Right cardiac atrium (tissue), 5 donors: ENCODE data around the gene SYTL3. TPM values are rescaled to one million over a fixed set of nuclear protein-coding genes. Genes with fewer than 3 reads are reported as not detected.
"Not testable (repeated sequence)": the region's sequence is repeated elsewhere in the genome, so short reads cannot be mapped to it uniquely, and the experiment has no call there.

Experiments used
- ATAC-seq, 2 donors: fragments of 200-7000 bp; cut with Tn5 transposase; one replicate each; pipeline versions ENCODE4 v1.8.0 to v1.9.1; 2020; ENCODE audit warnings: moderate library complexity in 2 of 2, mild to moderate bottlenecking in 1 of 2
- DNase-seq, 3 donors: peaks; one replicate each; pipeline ENCODE4 v3.0.0-alpha.2; 2020
- H3K27ac ChIP-seq: one replicate; pipeline ENCODE4 v1.5.1; 2013; ENCODE audit warnings: mild to moderate bottlenecking, low read length, control low read depth, moderate library complexity
- H3K27me3 ChIP-seq: one replicate; pipeline ENCODE4 v1.6.1; 2013; ENCODE audit not compliant: control insufficient read depth, insufficient read depth
- H3K4me1 ChIP-seq: one replicate; pipeline ENCODE4 v1.6.1; 2013; ENCODE audit warnings: low read length; ENCODE audit not compliant: control insufficient read depth, insufficient read depth
- H3K4me3 ChIP-seq: one replicate; pipeline ENCODE4 v1.5.1; 2013; ENCODE audit warnings: low read length, control low read depth
- H3K9me3 ChIP-seq: one replicate; pipeline ENCODE4 v1.6.1; 2013; ENCODE audit warnings: low read length; ENCODE audit not compliant: control insufficient read depth
- WGBS: extraction: QIAGEN DNeasy Blood & Tissue Kit; methylation state at CpG from one replicate; pipeline ENCODE4 v1.1.7; 2013; 5-methylcytosine and 5-hydroxymethylcytosine counted together
- intact Hi-C, 4 donors: fragments of 100-400 bp; cut with DNase I; formaldehyde crosslinking; loops; one replicate each; pipeline versions ENCODE4 v1.11.0 to v1.14.0; 2022 to 2023
- polyA plus RNA-seq: library from polyadenylated mRNA; stranded (reverse); fragments of 200-250 nt; gene quantifications from one replicate; pipeline ENCODE4 v1.2.3, GENCODE V29; 2013
- total RNA-seq, 4 donors: library from RNA; stranded (reverse); fragmentation: NEBNext Ultra II Directional; extraction: Animal tissue kit (Norgen Biotek cat#: 25700); gene quantifications; one replicate each; pipeline ENCODE4 v1.2.1, GENCODE V29; 2021
- donor health status: healthy with polysubstance abuse.
- donor health status: DM: no; HTN: yes; CAD: no.
- donor health status: DM: no; HTN: no; CAD: no.
- donor health status: DM: no; HTN: yes; CAD: no; lungs with severe emphysema.
- donor health status: DM: yes; HTN: yes; CAD: no.

SYTL3 gene
- total and polyA plus RNA-seq, 5 donors, result 5.0 to 10.4 (median 9.7) TPM

DNA sequence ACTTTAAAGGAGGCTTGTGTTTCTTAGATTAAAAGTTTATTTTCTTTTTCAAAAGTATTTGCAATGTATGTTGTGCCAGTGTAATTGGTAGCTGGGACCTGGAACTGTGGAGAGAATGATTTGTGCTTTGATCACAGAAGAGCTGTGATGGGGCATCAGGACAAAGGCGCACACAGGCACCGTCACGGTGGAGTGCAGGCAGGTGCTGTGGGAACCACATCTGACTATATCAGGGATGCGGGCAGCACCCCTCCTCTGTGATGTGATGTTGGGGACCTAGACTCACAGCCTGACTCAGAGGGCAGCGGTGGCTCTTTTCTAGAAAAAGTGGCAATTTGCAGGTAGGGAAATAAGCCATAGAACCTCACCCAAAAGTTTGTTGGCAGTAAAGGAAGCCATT, 34.5 kb downstream of the SYTL3 start:
- intact Hi-C loops, result no loop called here
- 97% methylated on average over 5 of the region's 5 CpGs for WGBS
- ATAC-seq, result no peak
- no peak overlapping the region for H3K27ac ChIP-seq
- DNase-seq, result no peak
- no peak overlapping the region for H3K4me3 ChIP-seq
- no peaks in the 10 kb centered on the region for H3K4me1 ChIP-seq
- no peaks in the 10 kb centered on the region for H3K9me3 ChIP-seq
- no peaks in the 10 kb centered on the region for H3K27me3 ChIP-seq

DNA sequence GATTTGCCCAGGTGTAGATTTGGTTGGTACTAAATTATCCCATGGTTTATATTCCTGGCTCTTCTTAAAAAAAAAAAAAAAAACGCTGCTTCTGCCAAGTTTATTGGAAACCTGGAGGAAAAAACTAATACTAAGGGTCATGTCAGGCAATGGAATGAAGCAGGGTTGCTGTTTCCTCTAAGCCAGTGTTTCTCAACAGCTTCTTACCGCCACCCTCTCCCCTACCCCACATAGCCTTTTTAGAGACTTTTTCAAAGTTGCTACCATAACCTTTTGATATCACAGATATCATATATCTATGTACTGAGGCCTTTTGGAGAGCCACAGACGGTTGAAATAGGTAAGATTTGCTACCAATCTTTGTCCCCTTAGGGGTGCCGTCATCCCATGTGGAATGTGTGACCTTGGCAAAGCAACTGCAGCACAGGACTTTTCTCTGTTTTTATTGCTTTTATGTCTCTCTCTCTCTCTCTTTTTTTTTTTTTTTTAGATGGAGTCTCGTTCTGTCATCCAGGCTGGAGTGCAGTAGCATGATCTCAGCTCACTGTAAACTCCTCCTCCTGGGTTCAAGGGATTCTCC, 35.0 kb downstream of the SYTL3 start:
- intact Hi-C loops, result loop anchor here in 1 of 4 donors (5.0 kb wide), 1 partner anchor 463 kb away; no protein-coding TSS in a partner anchor
- WGBS, result 48% methylated on average over 5 of the region's 5 CpGs
- no peak for DNase-seq
- no peaks in the 10 kb centered on the region for H3K9me3 ChIP-seq
- H3K4me3 ChIP-seq, result no peak overlapping the region
- no peaks in the 10 kb centered on the region for H3K4me1 ChIP-seq
- H3K27me3 ChIP-seq, result no peaks in the 10 kb centered on the region
- ATAC-seq, result no peak
- H3K27ac ChIP-seq, result no peak overlapping the region

DNA sequence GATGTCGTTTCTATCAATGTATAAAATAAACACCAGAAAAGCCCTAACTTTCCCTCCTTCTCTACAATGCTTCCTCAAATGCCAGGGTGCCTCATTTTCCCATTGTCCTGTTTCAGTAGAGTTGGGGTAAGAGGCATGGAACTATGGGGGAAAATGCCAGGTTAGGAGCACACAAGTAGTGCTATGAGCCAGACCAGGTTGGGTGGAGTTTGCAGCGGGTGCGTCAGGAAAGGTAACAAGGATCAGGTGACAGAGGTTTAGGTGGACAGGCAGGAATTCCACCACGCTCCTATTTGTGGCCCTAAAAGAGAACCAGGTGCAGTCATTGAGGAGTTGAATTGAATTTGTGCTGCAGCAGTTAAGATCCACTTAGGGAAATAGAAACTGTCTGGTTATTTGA, 36.5 kb downstream of the SYTL3 start:
- H3K27me3 ChIP-seq, result no peaks in the 10 kb centered on the region
- WGBS, result 80% methylated on average over 4 of the region's 4 CpGs
- DNase-seq (no peak), ATAC-seq (no peak)
- H3K4me1 ChIP-seq, result no peaks in the 10 kb centered on the region
- H3K4me3 ChIP-seq, result no peak overlapping the region
- H3K9me3 ChIP-seq, result no peaks in the 10 kb centered on the region
- intact Hi-C loops, result loop anchor here in 1 of 4 donors (5.0 kb wide), 1 partner anchor 464 kb away; no protein-coding TSS in a partner anchor
- no peak overlapping the region for H3K27ac ChIP-seq

DNA sequence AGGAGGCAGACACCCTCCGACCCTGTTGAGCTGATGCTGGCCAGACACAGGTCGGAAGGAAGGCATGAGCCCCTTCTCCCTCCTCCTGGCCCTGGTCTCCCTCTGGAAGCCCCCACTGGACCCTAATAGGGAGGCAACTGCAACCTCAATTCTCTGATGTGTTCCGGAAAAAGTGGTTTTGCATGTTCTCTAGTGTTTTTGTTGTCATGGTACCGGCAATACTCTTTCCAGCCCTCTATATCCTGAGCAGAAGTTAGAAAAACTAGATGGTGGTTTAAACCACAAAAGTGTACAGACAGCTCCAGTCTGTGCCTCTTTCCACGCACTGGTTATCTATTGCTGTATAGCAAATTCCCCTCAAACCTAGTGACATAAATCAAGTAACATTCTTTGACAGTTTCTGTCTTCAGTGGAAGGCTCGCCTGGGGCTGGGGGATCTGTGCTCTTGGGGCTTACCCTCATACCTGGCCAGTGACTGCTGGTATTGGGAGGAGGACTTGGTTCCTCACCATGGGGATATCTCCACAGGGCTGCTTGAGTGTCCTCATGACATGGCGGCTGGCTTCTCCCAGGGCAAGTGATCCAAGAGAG, 37.0 kb downstream of the SYTL3 start:
- no peaks in the 10 kb centered on the region for H3K4me1 ChIP-seq
- WGBS, result 79% methylated on average over 7 of the region's 7 CpGs
- no peak overlapping the region for H3K4me3 ChIP-seq
- intact Hi-C loops, result loop anchor here in 1 of 4 donors (5.0 kb wide), 1 partner anchor 465 kb away; no protein-coding TSS in a partner anchor
- no peak overlapping the region for H3K27ac ChIP-seq
- H3K9me3 ChIP-seq, result no peaks in the 10 kb centered on the region
- H3K27me3 ChIP-seq, result no peaks in the 10 kb centered on the region
- DNase-seq, result no peak
- ATAC-seq, result no peak

DNA sequence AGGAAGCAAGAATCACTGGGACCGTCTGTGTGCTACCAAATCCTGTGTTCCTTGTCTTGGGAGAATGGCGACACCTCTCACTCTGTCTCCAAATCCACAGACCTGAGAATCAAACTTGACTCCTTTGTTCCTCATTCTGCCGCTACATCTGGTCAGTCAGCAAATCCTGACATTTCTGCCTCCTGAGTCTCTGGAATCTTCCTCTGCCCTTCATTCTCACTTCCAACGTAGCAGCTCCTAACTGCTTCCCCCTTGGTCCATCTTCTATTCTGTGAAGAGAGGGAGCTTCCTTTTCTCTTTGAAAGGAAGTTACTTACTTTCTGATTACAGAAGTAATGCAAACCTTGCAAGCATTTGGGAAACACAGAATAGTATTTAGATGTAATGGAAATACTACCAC, 37.7 kb downstream of the SYTL3 start:
- intact Hi-C loops, result loop anchor here in 1 of 4 donors (5.0 kb wide), 1 partner anchor 465 kb away; no protein-coding TSS in a partner anchor
- Histone ChIP-seq H3K4me3 (no peak overlapping the region), H3K9me3 (no peaks in the 10 kb centered on the region), H3K27me3 (no peaks in the 10 kb centered on the region), H3K27ac (no peak overlapping the region), H3K4me1 (no peaks in the 10 kb centered on the region)
- ATAC-seq (no peak), DNase-seq (no peak)
- WGBS, result 73% methylated on average over 4 of the region's 4 CpGs

DNA sequence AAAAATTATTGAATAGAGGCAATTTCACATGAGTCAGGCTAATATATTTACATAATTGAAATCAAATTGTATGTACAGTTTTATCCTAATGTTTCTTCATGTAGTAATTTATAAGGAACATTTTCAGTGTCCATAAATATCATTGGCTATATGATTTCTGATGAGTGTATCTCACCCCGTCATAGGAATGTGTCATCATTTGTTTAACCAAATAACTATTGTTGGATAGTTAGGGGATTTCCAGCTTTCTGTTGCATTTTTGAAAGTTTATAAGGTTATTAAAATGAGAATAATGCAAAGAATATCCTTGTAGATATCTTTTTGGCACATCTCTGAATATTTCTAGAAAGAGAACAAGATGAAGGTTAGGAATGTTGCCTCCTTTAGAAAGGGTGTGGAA, 39.0 kb downstream of the SYTL3 start:
- WGBS, result 78% methylated on average over 1 of the region's 1 CpG
- H3K27me3 ChIP-seq, result no peaks in the 10 kb centered on the region
- no peaks in the 10 kb centered on the region for H3K9me3 ChIP-seq
- H3K4me3 ChIP-seq, result no peak overlapping the region
- no peaks in the 10 kb centered on the region for H3K4me1 ChIP-seq
- ATAC-seq (no peak), DNase-seq (no peak)
- no peak overlapping the region for H3K27ac ChIP-seq
- intact Hi-C loops, result loop anchor here in 1 of 4 donors (5.0 kb wide), 1 partner anchor 467 kb away; no protein-coding TSS in a partner anchor

DNA sequence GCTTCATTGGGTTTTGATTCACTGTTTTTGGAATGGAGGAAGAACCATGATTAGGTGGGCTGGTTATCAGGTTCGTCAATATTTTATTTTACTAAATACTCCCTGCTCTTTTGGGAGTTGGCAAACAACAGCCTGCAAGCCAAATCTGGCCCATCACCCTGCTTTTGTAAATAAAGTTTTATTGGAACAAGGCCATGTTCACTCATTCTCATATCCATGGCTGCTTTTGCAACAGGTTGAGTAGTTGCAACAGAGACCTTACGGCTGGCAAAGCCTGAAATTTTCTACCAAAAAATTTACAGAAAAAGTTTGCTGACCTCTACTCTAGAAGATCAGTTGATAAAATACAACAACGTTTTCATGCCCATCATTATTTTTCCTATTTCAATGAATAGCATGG, 45.1 kb downstream of the SYTL3 start:
- ATAC-seq (no peak), DNase-seq (no peak)
- Histone ChIP-seq H3K27me3 (no peaks in the 10 kb centered on the region), H3K27ac (no peak overlapping the region), H3K9me3 (no peaks in the 10 kb centered on the region), H3K4me1 (no peaks in the 10 kb centered on the region), H3K4me3 (no peak overlapping the region)
- intact Hi-C loops, result loop anchor here in 2 of 4 donors (5.0 to 10.0 kb wide), 3 partner anchors 50 to 480 kb away; partner anchors contain the start of gene DYNLT1 (in 1 of the 2)
- 91% methylated on average over 3 of the region's 3 CpGs for WGBS

DNA sequence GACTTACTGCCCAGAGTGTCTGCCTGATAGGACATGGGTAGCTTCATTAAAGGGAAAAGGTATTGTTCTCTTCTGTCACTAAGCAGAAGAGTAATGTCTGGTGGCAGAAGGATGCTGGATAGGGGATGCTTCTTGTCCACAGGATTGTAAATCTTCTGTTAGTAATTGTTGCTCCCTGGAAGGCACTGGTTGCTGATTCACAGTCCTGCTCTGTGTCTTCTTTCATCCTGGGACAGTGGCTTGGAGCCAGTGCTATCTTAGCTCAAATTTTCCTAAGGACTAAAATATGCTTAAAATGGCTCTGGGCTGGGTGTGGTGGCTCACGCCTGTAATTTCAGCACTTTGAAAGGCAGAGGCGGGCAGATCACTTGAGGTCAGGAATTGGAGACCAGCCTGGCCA, 48.0 kb downstream of the SYTL3 start:
- no peaks in the 10 kb centered on the region for H3K9me3 ChIP-seq
- intact Hi-C loops, result loop anchor here in 1 of 4 donors (10.0 kb wide), 2 partner anchors 53 to 483 kb away; partner anchors contain the start of gene DYNLT1
- H3K27me3 ChIP-seq, result no peaks in the 10 kb centered on the region
- no peak overlapping the region for H3K27ac ChIP-seq
- WGBS, result 71% methylated on average over 2 of the region's 2 CpGs
- H3K4me3 ChIP-seq, result no peak overlapping the region
- H3K4me1 ChIP-seq, result no peaks in the 10 kb centered on the region
- DNase-seq (peak in 1 of 3 donors; percentile 22), ATAC-seq (peak in 1 of 2 donors; percentile 87)

DNA sequence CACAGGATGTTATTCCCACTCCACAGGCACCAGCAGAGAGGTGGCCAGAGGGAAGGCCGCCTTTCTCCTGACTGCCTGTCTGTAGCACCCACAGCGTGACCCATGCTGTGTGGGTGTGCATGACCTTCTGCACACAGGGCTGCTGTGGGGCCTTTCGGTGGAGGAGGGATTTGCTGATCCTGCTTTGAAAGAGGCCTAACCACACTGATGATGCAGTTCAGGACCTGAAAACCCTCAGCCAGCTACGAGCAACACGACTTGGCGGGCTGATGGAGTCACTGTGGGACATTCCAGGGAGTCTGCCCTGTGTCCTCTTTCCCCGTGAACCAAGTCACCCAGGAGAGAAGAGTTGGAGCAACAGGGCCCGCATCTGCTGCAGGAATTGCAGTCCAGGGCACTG, 49.1 kb downstream of the SYTL3 start:
- H3K27ac ChIP-seq, result no peak overlapping the region
- 88% methylated on average over 8 of the region's 8 CpGs for WGBS
- H3K9me3 ChIP-seq, result no peaks in the 10 kb centered on the region
- intact Hi-C loops, result loop anchor here in 1 of 4 donors (10.0 kb wide), 2 partner anchors 54 to 484 kb away; partner anchors contain the start of gene DYNLT1
- no peak for ATAC-seq
- no peak overlapping the region for H3K4me3 ChIP-seq
- H3K4me1 ChIP-seq, result no peaks in the 10 kb centered on the region
- H3K27me3 ChIP-seq, result no peaks in the 10 kb centered on the region
- DNase-seq, result no peak

DNA sequence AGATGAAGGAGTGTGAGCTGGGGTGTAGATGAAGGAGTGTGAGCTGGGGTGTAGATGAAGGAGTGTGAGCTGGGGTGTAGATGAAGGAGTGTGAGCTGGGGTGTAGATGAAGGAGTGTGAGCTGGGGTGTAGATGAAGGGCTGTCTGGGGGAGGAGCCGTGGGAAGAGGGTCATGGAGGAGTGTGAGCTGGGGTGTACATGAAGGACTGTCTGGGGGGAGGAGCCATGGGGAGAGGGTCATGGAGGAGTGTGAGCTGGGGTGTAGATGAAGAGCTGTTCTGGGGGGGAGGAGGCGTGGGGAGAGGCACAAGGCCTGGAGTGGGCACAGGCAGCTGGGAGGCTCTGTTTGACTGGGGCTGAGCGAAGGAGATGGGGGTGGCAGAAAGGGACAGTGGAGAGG, 51.4 kb downstream of the SYTL3 start:
- DNase-seq, ATAC-seq, H3K27ac ChIP-seq, H3K27me3 ChIP-seq, H3K9me3 ChIP-seq, H3K4me3 ChIP-seq, H3K4me1 ChIP-seq: not testable (repeated sequence)
- intact Hi-C loops, result loop anchor here in 3 of 4 donors (5.0 to 10.0 kb wide), 3 partner anchors 114 to 404 kb away; partner anchors contain the start of gene EZR (in 3 of the 3)
- WGBS, result 97% methylated on average over 3 of the region's 3 CpGs

DNA sequence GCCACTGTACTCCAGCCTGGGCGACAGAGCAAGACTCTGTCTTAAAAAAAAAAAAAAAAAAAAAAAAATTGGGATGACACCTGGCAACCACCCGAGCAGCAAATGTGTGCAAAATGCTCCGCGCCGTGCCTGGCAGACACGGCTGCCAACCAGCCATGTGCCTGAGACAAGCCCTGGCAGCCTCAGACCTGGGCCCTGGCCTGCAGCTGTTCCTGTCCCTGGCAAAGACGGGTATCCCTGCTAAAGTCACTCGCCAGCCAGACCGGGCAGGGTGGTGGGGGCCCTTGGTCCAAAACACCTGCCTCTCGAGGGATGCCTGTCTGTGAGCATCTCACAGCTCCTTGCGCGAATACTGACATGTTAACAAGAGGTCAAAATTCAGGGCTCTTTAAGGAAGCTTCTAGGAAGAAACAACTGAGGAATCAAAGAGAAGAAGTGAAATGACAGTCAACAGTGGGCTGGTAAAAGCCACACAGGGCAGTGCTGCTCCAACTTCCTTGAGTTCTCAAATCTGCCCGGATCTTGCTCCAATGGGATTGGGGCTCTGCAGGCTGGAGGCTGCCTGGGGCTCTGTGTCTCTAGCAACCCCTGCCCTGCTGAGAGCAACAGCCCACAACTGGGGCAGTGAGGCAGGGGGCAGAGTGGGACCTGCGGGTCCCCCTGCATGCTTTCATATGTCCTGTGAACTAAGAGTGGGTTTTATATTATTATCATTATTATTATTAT, 53.4 kb downstream of the SYTL3 start:
- DNase-seq (peak; percentile 35 to 79 (median 71)), ATAC-seq (no peak)
- 71% methylated on average over 14 of the region's 14 CpGs for WGBS
- Histone ChIP-seq H3K27ac (peak overlapping the region; percentile 68), H3K27me3 (no peaks in the 10 kb centered on the region), H3K4me3 (no peak overlapping the region), H3K4me1 (peaks cover 7% of the 10 kb centered on the region), H3K9me3 (no peaks in the 10 kb centered on the region)
- intact Hi-C loops, result loop anchor here in 3 of 4 donors (5.0 to 10.0 kb wide), 3 partner anchors 112 to 402 kb away; partner anchors contain the start of gene EZR (in 3 of the 3)
